HG02678 (cell line): Measurements from ENCODE around the gene COPRS.
"Not testable (repeated sequence)": the region's sequence is repeated elsewhere in the genome, so short reads cannot be mapped to it uniquely, and the experiment has no call there.

Experiments used
- ATAC-seq: cut with Tn5 transposase; IDR thresholded peaks from one replicate; pipeline ENCODE4 v1.9.1; 2021; ENCODE audit warnings: mild to moderate bottlenecking, moderate library complexity; ENCODE audit not compliant: unreplicated experiment

COPRS gene

DNA sequence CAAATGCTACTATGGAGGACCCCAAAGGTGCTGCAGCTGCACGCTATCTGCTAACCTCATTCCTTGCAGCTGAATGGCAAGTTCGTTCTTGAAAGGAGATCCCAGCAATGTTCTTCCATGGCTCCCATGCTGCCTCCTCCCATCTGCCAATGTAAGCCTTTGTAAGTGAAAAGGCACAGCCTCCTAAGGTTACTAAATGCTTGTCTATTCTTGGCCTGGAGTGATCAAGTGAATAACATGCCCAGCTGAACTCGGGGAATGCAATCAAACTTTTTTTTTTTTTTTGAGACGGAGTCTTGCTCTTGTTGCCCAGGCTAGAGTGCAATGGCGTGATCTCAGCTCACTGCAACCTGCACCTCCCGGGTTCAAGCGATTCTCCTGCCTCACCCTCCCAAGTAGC is 49.2 kb downstream of the COPRS start:
- not testable (repeated sequence) for ATAC-seq

DNA sequence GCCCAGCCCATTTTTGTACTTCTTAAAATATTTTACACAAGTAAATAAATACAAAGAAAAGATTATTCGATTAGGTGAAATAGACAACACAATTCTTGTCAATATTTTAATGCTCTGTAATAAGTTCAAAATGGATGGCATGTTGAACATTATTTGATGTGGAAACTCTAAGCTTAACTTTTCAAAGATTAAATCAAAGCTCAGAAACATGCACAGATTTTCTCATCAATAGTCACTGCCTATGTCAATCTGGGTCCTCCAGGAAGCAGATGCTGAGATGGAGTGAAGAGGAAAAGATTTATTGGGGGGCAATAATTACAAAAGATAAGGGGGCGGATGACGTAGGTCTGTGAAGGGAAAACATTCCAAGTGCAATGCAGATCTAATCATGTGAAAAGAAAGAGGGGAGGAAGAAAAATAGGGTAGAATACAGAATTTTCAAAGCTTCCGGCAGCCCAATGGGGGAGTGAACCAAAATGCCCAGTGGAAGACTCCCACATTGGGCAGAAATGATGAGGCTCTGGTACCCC is 50.5 kb downstream of the COPRS start:
- no peak for ATAC-seq

DNA sequence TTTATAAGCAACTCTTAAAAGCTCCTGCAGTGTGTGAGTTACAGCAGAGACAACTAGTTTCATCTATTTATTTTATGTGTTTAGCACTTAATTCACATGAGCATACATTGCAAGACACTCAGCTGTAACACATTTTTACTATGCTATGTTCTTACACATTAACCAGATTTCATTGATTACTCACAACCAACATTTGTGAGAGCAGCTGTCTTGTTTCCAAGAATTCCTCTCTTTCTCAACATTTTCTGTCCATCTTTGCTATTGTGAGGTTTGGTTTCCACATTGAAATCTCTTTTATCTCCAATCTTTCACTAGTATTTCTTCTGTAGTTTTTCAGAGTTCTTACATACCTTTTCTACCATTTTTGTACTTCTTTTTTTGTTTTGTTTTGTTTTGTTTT is 51.2 kb downstream of the COPRS start:
- ATAC-seq = no peak

DNA sequence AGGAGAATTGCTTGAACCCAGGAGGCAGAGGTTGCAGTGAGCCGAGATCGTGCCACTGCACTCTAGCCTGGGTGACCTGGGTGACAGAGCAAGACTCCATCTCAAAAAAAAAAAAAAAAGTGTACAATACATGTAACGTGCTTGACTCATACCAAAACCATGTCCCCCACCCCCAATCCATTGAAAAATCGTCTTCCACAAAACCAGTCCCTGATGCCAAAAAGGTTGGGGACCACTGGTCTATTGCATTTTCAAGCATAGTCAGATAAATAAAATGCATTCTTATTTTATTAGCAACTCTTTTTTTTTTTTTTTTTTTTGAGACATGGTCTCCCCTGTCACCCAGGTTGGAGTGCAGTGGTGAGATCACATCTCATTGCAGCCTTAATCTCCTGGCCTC is 52.1 kb downstream of the COPRS start:
- ATAC-seq = no peak

DNA sequence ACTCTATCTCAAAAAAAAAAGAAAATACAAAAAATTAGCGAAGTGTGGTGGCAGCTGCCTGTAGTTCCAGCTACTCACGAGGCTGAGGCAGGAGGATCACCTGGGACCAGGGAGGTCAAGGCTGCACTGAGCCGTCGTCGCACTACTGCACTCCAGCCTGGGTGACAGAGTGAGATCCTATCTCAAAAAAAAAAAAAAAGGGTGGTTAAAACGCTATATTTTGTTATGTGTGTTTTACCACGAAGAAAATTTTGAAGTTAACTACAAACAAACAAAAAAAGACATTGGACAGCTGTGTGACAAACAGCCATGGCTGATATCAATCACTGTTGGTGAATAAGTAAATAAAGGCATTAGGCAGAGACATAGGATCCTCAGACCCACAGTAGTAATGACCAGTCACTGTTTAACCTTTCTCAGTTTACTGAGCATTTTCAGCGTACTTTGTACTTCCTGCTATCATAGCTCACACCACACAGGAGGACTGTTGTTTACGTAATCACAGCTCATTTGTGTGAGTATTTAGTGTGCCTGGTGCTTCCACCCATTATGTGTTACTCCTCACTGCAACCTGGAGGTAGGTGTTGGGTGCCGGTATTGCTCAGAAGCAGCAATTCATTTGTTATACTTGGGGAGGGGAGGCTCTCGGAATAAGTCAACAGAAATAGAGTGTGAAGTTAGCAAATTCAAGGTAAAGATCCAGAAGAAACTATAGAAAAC is 55.4 kb downstream of the COPRS start:
- ATAC-seq = no peak

DNA sequence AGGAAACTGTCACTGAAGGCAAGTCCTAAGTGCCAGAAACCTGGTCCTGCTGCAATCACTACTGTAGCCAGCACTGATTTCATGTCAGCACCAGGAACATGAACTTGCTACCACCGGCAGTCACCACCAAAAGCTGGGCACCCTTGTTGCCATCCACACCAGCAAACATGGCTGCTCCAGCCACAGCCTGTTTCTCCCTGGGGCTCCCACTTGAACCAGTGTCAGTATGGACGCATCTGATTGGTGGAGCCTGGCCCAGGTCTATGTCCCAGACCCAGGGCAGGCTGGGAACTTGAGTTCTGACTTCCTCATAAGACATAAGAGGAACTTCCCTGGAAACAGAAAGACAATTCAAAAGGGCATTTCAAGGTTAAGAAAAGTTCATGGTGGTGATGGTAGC is 56.5 kb downstream of the COPRS start:
- ATAC-seq = no peak
